Measurements from ENCODE around the gene CDH4. TPM values are rescaled to one million over a fixed set of nuclear protein-coding genes. Genes with fewer than 3 reads are reported as not detected.
A peak's percentile ranks its signal among the peaks of the same experiment; 100 is the strongest.
"Not testable (repeated sequence)": the region's sequence is repeated elsewhere in the genome, so short reads cannot be mapped to it uniquely, and the experiment has no call there.

Gene CDH4
- total and polyA plus RNA-seq, 4 donors, result 0.06 to 0.10 TPM; not detected in 2

- H3K4me3 ChIP-seq (ENCODE audit: low read length in 2 of 2), result no peak overlapping the region
- WGBS, 2 donors, result 86 to 87% methylated on average over 17 to 18 of the region's 18 CpGs
- DNase-seq (no peak), ATAC-seq (ENCODE audit: low FRiP score) (no peak)
- peaks cover 0 to 4% of the 10 kb centered on the region in 2 donors for H3K36me3 ChIP-seq (ENCODE audit: control insufficient read depth in 1 of 2, insufficient read depth in 2 of 2, low read length in 1 of 2)
- no peaks in the 10 kb centered on the region for H3K9me3 ChIP-seq (ENCODE audit: control insufficient read depth, low read length)
- no peak overlapping the region for H3K27ac ChIP-seq (ENCODE audit: low read depth in 1 of 2, low read length in 2 of 2)
- intact Hi-C loops (cut with DNase I), result no loop called here
- no peaks in the 10 kb centered on the region for H3K27me3 ChIP-seq (ENCODE audit: control insufficient read depth in 1 of 2, insufficient read depth in 2 of 2, low read length in 1 of 2)
- no peaks in the 10 kb centered on the region for H3K4me1 ChIP-seq (ENCODE audit: control insufficient read depth in 1 of 2, insufficient read depth in 2 of 2, low read length in 2 of 2)
Measured at GRCh38 chr20:61982191-61982950, 730.3 kb downstream of the CDH4 start.

GRCh38 chr20:61982951-61983315, 730.9 kb downstream of the CDH4 start:
- Histone ChIP-seq H3K27me3 (ENCODE audit: control insufficient read depth in 1 of 2, insufficient read depth in 2 of 2, low read length in 1 of 2) (no peaks in the 10 kb centered on the region), H3K9me3 (ENCODE audit: control insufficient read depth, low read length) (no peaks in the 10 kb centered on the region), H3K4me1 (ENCODE audit: control insufficient read depth in 1 of 2, insufficient read depth in 2 of 2, low read length in 2 of 2) (no peaks in the 10 kb centered on the region), H3K36me3 (ENCODE audit: control insufficient read depth in 1 of 2, insufficient read depth in 2 of 2, low read length in 1 of 2) (peaks cover 0 to 4% of the 10 kb centered on the region in 2 donors), H3K27ac (ENCODE audit: low read depth in 1 of 2, low read length in 2 of 2) (no peak overlapping the region), H3K4me3 (ENCODE audit: low read length in 2 of 2) (no peak overlapping the region)
- DNase-seq, result no peak
- intact Hi-C loops (cut with DNase I), result no loop called here
- no peak for ATAC-seq (ENCODE audit: low FRiP score)
- WGBS, 2 donors, result 93% methylated on average over 11 of the region's 11 CpGs

GRCh38 chr20:61983965-61984364, 731.9 kb downstream of the CDH4 start:
- WGBS, 2 donors, result 89 to 90% methylated on average over 17 of the region's 17 CpGs
- Histone ChIP-seq H3K27ac (ENCODE audit: low read depth in 1 of 2, low read length in 2 of 2) (no peak overlapping the region), H3K4me1 (ENCODE audit: control insufficient read depth in 1 of 2, insufficient read depth in 2 of 2, low read length in 2 of 2) (no peaks in the 10 kb centered on the region), H3K36me3 (ENCODE audit: control insufficient read depth in 1 of 2, insufficient read depth in 2 of 2, low read length in 1 of 2) (peaks cover 0 to 4% of the 10 kb centered on the region in 2 donors), H3K4me3 (ENCODE audit: low read length in 2 of 2) (no peak overlapping the region), H3K9me3 (ENCODE audit: control insufficient read depth, low read length) (no peaks in the 10 kb centered on the region), H3K27me3 (ENCODE audit: control insufficient read depth in 1 of 2, insufficient read depth in 2 of 2, low read length in 1 of 2) (no peaks in the 10 kb centered on the region)
- DNase-seq (no peak), ATAC-seq (ENCODE audit: low FRiP score) (no peak)
- intact Hi-C loops (cut with DNase I), result no loop called here

- H3K4me1 ChIP-seq (ENCODE audit: control insufficient read depth in 1 of 2, insufficient read depth in 2 of 2, low read length in 2 of 2); intact Hi-C loops (cut with DNase I); H3K36me3 ChIP-seq (ENCODE audit: control insufficient read depth in 1 of 2, insufficient read depth in 2 of 2, low read length in 1 of 2); ATAC-seq (ENCODE audit: low FRiP score); H3K27ac ChIP-seq (ENCODE audit: low read depth in 1 of 2, low read length in 2 of 2); DNase-seq; H3K9me3 ChIP-seq (ENCODE audit: control insufficient read depth, low read length); H3K27me3 ChIP-seq (ENCODE audit: control insufficient read depth in 1 of 2, insufficient read depth in 2 of 2, low read length in 1 of 2); H3K4me3 ChIP-seq (ENCODE audit: low read length in 2 of 2): not testable (repeated sequence)
- WGBS, 2 donors, result 86 to 90% methylated on average over 14 of the region's 14 CpGs
Measured at GRCh38 chr20:61984431-61984830, 732.4 kb downstream of the CDH4 start.

- Histone ChIP-seq H3K36me3 (ENCODE audit: control insufficient read depth in 1 of 2, insufficient read depth in 2 of 2, low read length in 1 of 2) (peaks cover 0 to 4% of the 10 kb centered on the region in 2 donors), H3K27me3 (ENCODE audit: control insufficient read depth in 1 of 2, insufficient read depth in 2 of 2, low read length in 1 of 2) (no peaks in the 10 kb centered on the region), H3K9me3 (ENCODE audit: control insufficient read depth, low read length) (no peaks in the 10 kb centered on the region), H3K27ac (ENCODE audit: low read depth in 1 of 2, low read length in 2 of 2) (no peak overlapping the region), H3K4me1 (ENCODE audit: control insufficient read depth in 1 of 2, insufficient read depth in 2 of 2, low read length in 2 of 2) (no peaks in the 10 kb centered on the region), H3K4me3 (ENCODE audit: low read length in 2 of 2) (no peak overlapping the region)
- no peak for DNase-seq
- no peak for ATAC-seq (ENCODE audit: low FRiP score)
- intact Hi-C loops (cut with DNase I), result no loop called here
- WGBS, 2 donors, result 86 to 92% methylated on average over 6 of the region's 6 CpGs
Measured at GRCh38 chr20:61985096-61985495, 733.0 kb downstream of the CDH4 start.

- intact Hi-C loops (cut with DNase I), result no loop called here
- H3K36me3 ChIP-seq (ENCODE audit: control insufficient read depth in 1 of 2, insufficient read depth in 2 of 2, low read length in 1 of 2), result peaks cover 0 to 6% of the 10 kb centered on the region in 2 donors
- no peak for ATAC-seq (ENCODE audit: low FRiP score)
Measured at GRCh38 chr20:61986762-61987321, 734.8 kb downstream of the CDH4 start.

GRCh38 chr20:61988665-61989064, 736.6 kb downstream of the CDH4 start:
- Histone ChIP-seq H3K9me3 (ENCODE audit: control insufficient read depth, low read length) (peaks cover 3% of the 10 kb centered on the region), H3K27me3 (ENCODE audit: control insufficient read depth in 1 of 2, insufficient read depth in 2 of 2, low read length in 1 of 2) (no peaks in the 10 kb centered on the region), H3K27ac (ENCODE audit: low read depth in 1 of 2, low read length in 2 of 2) (no peak overlapping the region), H3K36me3 (ENCODE audit: control insufficient read depth in 1 of 2, insufficient read depth in 2 of 2, low read length in 1 of 2) (peaks cover 0 to 6% of the 10 kb centered on the region in 2 donors), H3K4me1 (ENCODE audit: control insufficient read depth in 1 of 2, insufficient read depth in 2 of 2, low read length in 2 of 2) (no peaks in the 10 kb centered on the region), H3K4me3 (ENCODE audit: low read length in 2 of 2) (no peak overlapping the region)
- no peak for DNase-seq
- 94 to 96% methylated on average over 18 of the region's 18 CpGs for WGBS, 2 donors
- no peak for ATAC-seq (ENCODE audit: low FRiP score)
- intact Hi-C loops (cut with DNase I), result no loop called here

More at GRCh38 chr20:61986762-61987321, 734.8 kb downstream of the CDH4 start:
- 78 to 79% methylated on average over 16 of the region's 16 CpGs for WGBS, 2 donors
- Histone ChIP-seq H3K27me3 (ENCODE audit: control insufficient read depth in 1 of 2, insufficient read depth in 2 of 2, low read length in 1 of 2) (no peaks in the 10 kb centered on the region), H3K4me1 (ENCODE audit: control insufficient read depth in 1 of 2, insufficient read depth in 2 of 2, low read length in 2 of 2) (no peaks in the 10 kb centered on the region), H3K4me3 (ENCODE audit: low read length in 2 of 2) (no peak overlapping the region), H3K27ac (ENCODE audit: low read depth in 1 of 2, low read length in 2 of 2) (no peak overlapping the region), H3K9me3 (ENCODE audit: control insufficient read depth, low read length) (peaks cover 2% of the 10 kb centered on the region)
- peak in 1 of 2 donors; percentile 16 for DNase-seq

- DNase-seq, result no peak
- Histone ChIP-seq H3K36me3 (ENCODE audit: control insufficient read depth in 1 of 2, insufficient read depth in 2 of 2, low read length in 1 of 2) (peaks cover 0 to 9% of the 10 kb centered on the region in 2 donors), H3K4me3 (ENCODE audit: low read length in 2 of 2) (no peak overlapping the region), H3K27me3 (ENCODE audit: control insufficient read depth in 1 of 2, insufficient read depth in 2 of 2, low read length in 1 of 2) (no peaks in the 10 kb centered on the region), H3K27ac (ENCODE audit: low read depth in 1 of 2, low read length in 2 of 2) (no peak overlapping the region), H3K9me3 (ENCODE audit: control insufficient read depth, low read length) (peaks cover 3% of the 10 kb centered on the region), H3K4me1 (ENCODE audit: control insufficient read depth in 1 of 2, insufficient read depth in 2 of 2, low read length in 2 of 2) (no peaks in the 10 kb centered on the region)
- 76 to 81% methylated on average over 14 of the region's 14 CpGs for WGBS, 2 donors
- no peak for ATAC-seq (ENCODE audit: low FRiP score)
- intact Hi-C loops (cut with DNase I), result no loop called here
Measured at GRCh38 chr20:61989741-61990140, 737.7 kb downstream of the CDH4 start.
